OCI-LY7 (cell line): ENCODE measurements around the gene LIMK2. TPM values are rescaled to one million over a fixed set of nuclear protein-coding genes. Genes with fewer than 3 reads are reported as not detected.

Experiments
- BruUV-seq: library from RNA; stranded (reverse); fragments of 400-500 nt; replicated peaks from 2 replicates; lab custom pipeline; 2021; lab: Mats Ljungman, UMichigan
- CTCF ChIA-PET: fragments of 300-600 bp; sonication (Branson Sonifier 250); formaldehyde crosslinking; loops from one replicate; lab custom pipeline; 2022; ENCODE audit warnings: antibody characterized with exemption; ENCODE audit not compliant: unreplicated experiment; lab: Charles Lee
- POLR2A ChIA-PET: fragments of 300-600 bp; sonication (Branson Sonifier 250); formaldehyde crosslinking; loops from one replicate; lab custom pipeline; 2022; ENCODE audit warnings: antibody characterized with exemption; lab: Charles Lee
- DNase-seq: peaks from one replicate; pipeline ENCODE4 v3.0.0-alpha.2; 2015; ENCODE audit warnings: low spot score
- H2AFZ ChIP-seq: fragments of 200-600 bp; sonication (generic), shearing (Covaris generic); 2 replicates; pipeline ENCODE4 v1.6.1; 2014; ENCODE audit warnings: mild to moderate bottlenecking, antibody characterized with exemption, low read length, moderate library complexity
- H3K27ac ChIP-seq: fragments of 200-600 bp; sonication (generic); 2 replicates; pipeline ENCODE4 v1.5.1; 2014; ENCODE audit warnings: mixed run types, low read depth, mild to moderate bottlenecking, moderate library complexity, low read length, inconsistent platforms; ENCODE audit not compliant: poor library complexity, severe bottlenecking
- H3K36me3 ChIP-seq: fragments of 200-600 bp; sonication (generic); 2 replicates; pipeline ENCODE4 v1.6.1; 2014; ENCODE audit warnings: mild to moderate bottlenecking, antibody characterized with exemption, low read length, moderate library complexity, mixed read lengths; ENCODE audit not compliant: insufficient read depth
- H3K4me1 ChIP-seq: fragments of 200-600 bp; sonication (generic); 2 replicates; pipeline ENCODE4 v1.5.1; 2014; ENCODE audit warnings: mild to moderate bottlenecking, low read length; ENCODE audit not compliant: insufficient read depth, poor library complexity, severe bottlenecking
- H3K4me2 ChIP-seq: fragments of 200-600 bp; sonication (generic); 2 replicates; pipeline ENCODE4 v1.6.1; 2014; ENCODE audit warnings: mild to moderate bottlenecking, low read length
- H3K4me3 ChIP-seq: fragments of 200-600 bp; sonication (generic); 2 replicates; pipeline ENCODE4 v1.5.1; 2014; ENCODE audit warnings: mild to moderate bottlenecking, low read depth, low read length; ENCODE audit not compliant: poor library complexity, severe bottlenecking
- H3K79me2 ChIP-seq: fragments of 200-600 bp; sonication (generic); 2 replicates; pipeline ENCODE4 v1.6.1; 2016; ENCODE audit warnings: low read depth, mild to moderate bottlenecking, low read length, moderate library complexity, mixed read lengths; ENCODE audit not compliant: insufficient read depth
- H3K9me2 ChIP-seq: fragments of 200-600 bp; sonication (generic); 2 replicates; pipeline ENCODE4 v1.6.1; 2016; ENCODE audit warnings: mild to moderate bottlenecking, low read length, mixed read lengths; ENCODE audit not compliant: insufficient read depth
- H3K9me3 ChIP-seq: fragments of 200-600 bp; sonication (generic); 2 replicates; pipeline ENCODE4 v1.6.1; 2014; ENCODE audit warnings: mild to moderate bottlenecking, mixed run types, low read length, mixed read lengths
- H4K20me1 ChIP-seq: fragments of 200-600 bp; sonication (generic); 2 replicates; pipeline ENCODE4 v1.6.1; 2014; ENCODE audit warnings: mild to moderate bottlenecking, antibody characterized with exemption, low read length, moderate library complexity, mixed read lengths; ENCODE audit not compliant: insufficient read depth
- CTCF ChIP-seq: fragments of 200-600 bp; sonication (generic); conservative IDR thresholded peaks from 2 replicates; pipeline ENCODE4 v1.5.1; 2014; ENCODE audit warnings: mild to moderate bottlenecking, antibody characterized with exemption, low read length, moderate library complexity, mixed read lengths
- EZH2phosphoT487 ChIP-seq: fragments of 200-600 bp; sonication (generic); IDR thresholded peaks from 2 replicates; pipeline ENCODE4 v1.6.1; 2018; ENCODE audit warnings: low read depth, borderline replicate concordance, mild to moderate bottlenecking, mixed run types, antibody characterized with exemption, low read length, moderate library complexity, mixed read lengths
- intact Hi-C: fragments of 100-400 bp; cut with micrococcal nuclease; formaldehyde crosslinking; loops from one replicate; pipeline ENCODE4 v1.10.0; 2022; ENCODE audit not compliant: unreplicated experiment
- total RNA-seq, 2 experiments: library from RNA; depleted of rRNA in 1 of 2; stranded (reverse); fragments of >200 nt in 1 of 2; shearing (Covaris generic) in 1 of 2; gene quantifications; 2 replicates each; pipeline ENCODE4 v1.2.3, GENCODE V29; 2014 to 2022

The LIMK2 gene
- total RNA-seq, 2 experiments from 2014 or later = 16.2 to 24.8 TPM

GRCh38 chr22:31259798-31260473 is 47.8 kb downstream of the LIMK2 start:
- H3K79me2 ChIP-seq = no peaks in the 10 kb centered on the region
- H3K36me3 ChIP-seq = peaks cover 11% of the 10 kb centered on the region; the same call in 1 of the 2 replicates
- no peak overlapping the region for H3K4me2 ChIP-seq
- TF ChIP-seq CTCF (no peak), EZH2phosphoT487 (no peak)
- ChIA-PET POLR2A (interaction anchor here (0.5 kb wide), 1 partner anchor 26 kb away, joined by 4 read pairs; no protein-coding TSS in a partner anchor), CTCF (no interaction called here)
- H3K4me1 ChIP-seq = no peaks in the 10 kb centered on the region
- H3K4me3 ChIP-seq = no peak overlapping the region
- no TSS peak for BruUV-seq
- intact Hi-C loops = no loop called here
- H3K9me3 ChIP-seq = no peaks in the 10 kb centered on the region
- H2AFZ ChIP-seq = no peak overlapping the region
- no peaks in the 10 kb centered on the region for H4K20me1 ChIP-seq
- no peaks in the 10 kb centered on the region for H3K9me2 ChIP-seq
- H3K27ac ChIP-seq = no peak overlapping the region
- no peak for DNase-seq

- intact Hi-C loops = no loop called here
- TF ChIP-seq EZH2phosphoT487 (no peak), CTCF (no peak)
- Histone ChIP-seq H3K27ac (no peak overlapping the region), H4K20me1 (no peaks in the 10 kb centered on the region), H3K4me2 (no peak overlapping the region), H3K4me3 (no peak overlapping the region), H3K4me1 (no peaks in the 10 kb centered on the region), H3K9me3 (no peaks in the 10 kb centered on the region), H2AFZ (no peak overlapping the region), H3K79me2 (no peaks in the 10 kb centered on the region), H3K9me2 (no peaks in the 10 kb centered on the region), H3K36me3 (peaks cover 11% of the 10 kb centered on the region; the same call in 1 of the 2 replicates)
- no peak for DNase-seq
- ChIA-PET CTCF (no interaction called here), POLR2A (no interaction called here)
- BruUV-seq = TSS peak; percentile 41
These were observed 48.4 kb downstream of the LIMK2 start for GRCh38 chr22:31260474-31260856.
